Stimulated activated CD4-positive, alpha-beta T cell treated with anti-CD3 and anti-CD28 coated beads, TNF-alpha, amount 100 ng/mL, for 1 hour (primary cell): ENCODE data around the gene NPPB.

ENCODE experiments used
- DNase-seq, 3 donors: peaks; one replicate each; pipeline ENCODE4 v3.0.0-alpha.2; 2020; ENCODE audit warnings: low read depth in 3 of 3, low spot score in 1 of 3

The NPPB gene

DNA sequence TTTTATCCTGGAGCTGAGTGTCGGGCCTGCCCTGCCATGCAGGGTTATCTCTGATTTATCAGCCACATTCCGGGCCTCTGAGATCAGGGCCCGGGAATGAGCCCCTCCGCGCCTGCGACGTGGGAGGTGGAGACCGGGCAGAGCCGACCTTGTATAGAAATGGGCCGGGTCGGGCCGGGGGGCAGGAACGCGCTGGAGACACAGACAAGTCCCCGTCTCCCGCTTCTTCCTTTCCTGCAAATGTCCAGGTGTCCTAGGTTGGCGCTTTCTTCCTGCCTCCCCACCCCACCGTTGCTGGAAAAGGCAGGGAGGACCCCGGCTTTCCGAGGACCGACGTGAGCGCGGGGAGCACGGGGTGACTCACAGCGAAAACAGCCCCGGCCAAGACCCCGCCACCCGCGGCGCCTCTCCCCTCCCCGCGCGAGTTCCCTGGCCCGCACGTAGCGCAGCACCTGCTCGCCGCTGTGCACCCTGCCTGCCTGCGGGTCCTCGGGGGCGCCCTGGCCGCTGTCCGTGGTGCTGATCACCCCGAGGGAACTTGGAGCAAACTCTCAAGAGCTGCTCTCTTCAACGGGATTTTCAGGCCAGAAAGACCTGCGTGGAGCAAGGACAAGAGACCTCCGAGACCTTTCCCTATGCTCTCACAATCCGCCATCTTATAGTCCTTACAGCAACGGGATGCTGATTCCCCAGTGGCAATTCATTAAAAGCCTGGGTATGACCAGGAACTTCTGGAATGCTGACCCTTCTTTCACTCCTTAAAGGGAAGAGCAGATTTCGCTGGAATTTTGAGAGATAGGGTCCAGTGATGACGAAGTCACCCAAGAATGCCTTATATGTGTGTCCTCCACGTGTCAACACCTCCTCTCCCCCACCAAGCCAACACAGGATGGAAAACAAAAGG lies 475 bp upstream of the NPPB start:
- peak; percentile 20 to 53 (median 21) for DNase-seq

GRCh38 chr1:11858158-11858557 lies 587 bp downstream of the NPPB start:
- no peak for DNase-seq

DNA sequence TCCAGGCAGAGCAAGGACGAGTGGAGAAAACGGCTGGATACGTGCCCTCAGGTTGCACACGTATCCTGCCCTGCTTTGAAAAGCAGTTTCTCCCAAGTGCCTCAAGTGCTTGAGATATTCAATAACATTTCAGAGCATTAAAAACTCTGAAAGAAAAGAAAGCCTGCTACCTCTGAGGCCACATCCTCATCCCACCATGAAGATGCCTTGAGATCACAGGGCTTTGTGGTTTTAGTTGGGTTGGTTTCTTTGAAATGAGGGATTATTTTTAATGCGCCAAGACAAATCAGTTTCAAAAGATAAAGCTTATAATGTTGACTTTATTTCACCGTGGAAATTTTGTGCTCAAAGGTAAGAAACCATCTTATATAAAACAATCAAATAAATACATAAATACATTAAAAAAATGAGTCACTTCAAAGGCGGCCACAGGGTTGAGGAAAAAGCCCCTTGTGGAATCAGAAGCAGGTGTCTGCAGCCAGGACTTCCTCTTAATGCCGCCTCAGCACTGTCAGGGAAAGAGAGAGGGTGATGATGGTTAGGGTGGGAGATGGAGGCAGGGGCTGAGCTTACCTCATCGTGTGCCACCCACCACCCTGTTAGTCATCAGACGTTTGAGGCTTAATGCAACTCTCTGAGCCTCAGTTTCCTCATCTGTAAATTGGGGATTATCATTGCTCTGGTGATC lies 1.4 kb downstream of the NPPB start:
- no peak for DNase-seq

GRCh38 chr1:11856698-11857097 lies 2.0 kb downstream of the NPPB start:
- no peak for DNase-seq

GRCh38 chr1:11855430-11855829 lies 3.3 kb downstream of the NPPB start:
- no peak for DNase-seq

- DNase-seq = no peak
These were observed 4.2 kb downstream of the NPPB start for GRCh38 chr1:11854519-11854918.

DNA sequence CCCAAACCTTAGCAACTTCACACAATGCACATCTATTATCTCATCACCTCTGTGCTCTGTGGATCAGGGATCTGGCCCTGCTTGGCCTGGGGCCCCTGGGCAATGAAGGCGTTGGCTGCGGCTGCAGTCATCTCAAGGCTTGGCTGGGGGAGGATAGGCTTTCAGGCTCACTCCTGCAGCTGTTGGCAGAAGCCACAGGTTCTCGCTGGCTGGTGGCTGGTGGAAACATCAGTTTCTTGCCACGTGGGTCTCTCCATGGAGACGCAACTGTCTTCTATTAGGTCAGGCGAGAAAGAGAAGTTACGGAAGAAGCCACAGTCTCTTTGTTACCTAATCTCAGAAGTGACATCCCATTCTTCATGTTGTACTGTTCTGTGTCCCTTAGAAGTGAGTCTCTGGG lies 7.6 kb downstream of the NPPB start:
- DNase-seq = no peak

DNA sequence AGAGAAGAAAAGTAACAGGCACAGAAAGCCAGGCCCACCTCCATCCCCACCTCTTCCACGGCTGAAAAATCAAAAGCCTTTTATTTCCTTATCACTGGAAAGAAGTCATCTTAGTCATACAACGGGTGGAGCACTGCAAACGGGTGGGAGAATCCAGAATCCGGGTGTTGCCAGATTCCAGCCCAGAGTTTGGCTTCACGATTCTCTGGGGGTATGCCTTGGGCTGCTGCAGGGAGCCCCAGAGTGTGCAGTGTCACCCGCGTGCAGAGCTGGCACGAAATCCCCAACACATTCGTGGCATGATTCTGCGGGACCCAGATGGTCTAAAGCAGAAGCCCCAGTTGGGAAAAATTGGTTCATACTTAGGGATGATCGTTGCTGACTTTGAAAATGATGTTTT lies 8.6 kb downstream of the NPPB start:
- no peak for DNase-seq

GRCh38 chr1:11848373-11848700 lies 10.4 kb downstream of the NPPB start:
- DNase-seq = no peak

- no peak for DNase-seq
These were observed 10.9 kb downstream of the NPPB start, which contains the start of gene NPPA for GRCh38 chr1:11847667-11848372. NPPA (minus strand) TSS chr1:11847783; CDS start chr1:11847684, 99 bp downstream.

- no peak for DNase-seq
These were observed 13.0 kb downstream of the NPPB start for GRCh38 chr1:11845641-11846335.

DNA sequence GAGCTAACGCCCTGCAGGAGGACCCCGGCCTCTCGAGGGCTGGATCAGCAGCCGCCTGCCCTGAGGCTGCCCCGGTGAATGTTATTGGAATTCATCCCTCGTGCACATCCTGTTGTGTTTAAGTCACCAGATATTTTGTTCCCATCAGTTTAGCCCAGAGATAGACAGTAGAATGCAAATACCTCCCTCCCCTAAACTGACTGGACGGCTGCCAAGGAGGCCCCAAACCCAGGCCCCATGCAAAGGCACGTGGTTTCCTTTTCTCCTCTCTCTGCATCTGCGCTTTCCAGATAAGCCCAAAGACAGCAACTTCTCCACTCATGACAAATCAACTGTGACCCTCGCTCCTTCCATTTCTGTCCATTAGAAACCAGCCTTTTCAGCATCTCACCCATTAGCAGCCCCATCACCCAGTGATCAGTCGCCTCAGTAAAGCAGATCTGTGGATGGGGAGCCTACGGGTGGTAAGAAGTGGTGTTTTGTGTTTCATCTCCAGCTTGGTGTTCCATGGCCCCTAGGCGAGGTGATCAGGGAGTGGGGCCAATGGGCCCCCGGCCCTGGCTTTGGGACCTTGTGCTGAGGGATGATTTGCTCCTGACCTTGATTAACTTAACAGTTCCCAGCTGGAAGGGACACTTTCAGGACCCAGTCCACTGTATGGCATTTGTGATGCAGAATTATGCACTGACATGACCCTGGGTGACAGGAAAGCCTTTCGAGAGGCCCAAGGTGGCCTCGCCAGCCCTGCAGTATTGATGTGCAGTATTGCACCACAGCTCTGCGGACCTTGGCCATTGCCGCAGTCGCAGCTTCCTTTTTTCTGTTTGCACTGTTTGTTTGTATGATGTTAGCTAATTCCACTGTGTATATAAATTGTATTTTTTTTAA lies 16.3 kb downstream of the NPPB start:
- DNase-seq = no peak

DNA sequence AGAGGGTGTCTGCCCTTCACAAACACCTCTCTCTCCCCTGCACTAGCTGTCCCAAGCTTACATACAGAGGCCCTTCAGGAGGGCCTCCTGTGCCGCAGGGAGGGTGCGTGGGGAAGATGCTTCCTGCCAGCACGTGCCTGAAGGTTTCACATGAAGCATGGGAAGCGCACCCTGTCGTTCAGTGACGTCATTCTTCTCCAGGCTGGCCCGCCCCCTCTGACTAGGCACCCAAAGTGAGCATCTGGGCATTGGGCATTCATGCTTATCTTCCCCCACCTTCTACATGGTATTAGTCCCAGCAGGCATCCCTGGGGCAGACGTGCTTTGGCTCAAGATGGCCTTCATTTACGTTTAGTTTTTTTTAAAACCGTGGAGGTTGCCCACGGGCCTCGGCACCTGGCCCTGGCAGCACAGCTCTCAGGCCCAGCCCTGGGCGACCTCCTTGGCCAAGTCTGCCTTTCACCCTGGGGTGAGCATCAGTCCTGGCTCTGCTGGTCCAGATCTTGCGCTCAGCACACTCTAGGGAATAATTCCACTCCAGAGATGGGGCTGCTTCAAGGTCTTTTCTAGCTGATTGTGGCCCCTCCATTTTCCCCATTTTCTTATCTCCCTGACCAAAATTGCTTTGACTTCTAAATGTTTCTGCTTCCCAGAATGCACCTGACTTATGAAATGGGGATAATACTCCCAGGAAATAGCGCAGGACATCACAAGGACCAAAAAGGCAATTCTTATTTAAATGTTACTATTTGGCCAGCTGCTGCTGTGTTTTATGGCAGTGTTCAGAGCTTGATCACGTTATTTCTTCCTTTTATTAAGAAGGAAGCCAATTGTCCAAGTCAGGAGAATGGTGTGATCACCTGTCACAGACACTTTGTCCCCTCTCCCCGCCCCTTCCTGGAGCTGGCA lies 17.2 kb downstream of the NPPB start:
- DNase-seq = no peak

DNA sequence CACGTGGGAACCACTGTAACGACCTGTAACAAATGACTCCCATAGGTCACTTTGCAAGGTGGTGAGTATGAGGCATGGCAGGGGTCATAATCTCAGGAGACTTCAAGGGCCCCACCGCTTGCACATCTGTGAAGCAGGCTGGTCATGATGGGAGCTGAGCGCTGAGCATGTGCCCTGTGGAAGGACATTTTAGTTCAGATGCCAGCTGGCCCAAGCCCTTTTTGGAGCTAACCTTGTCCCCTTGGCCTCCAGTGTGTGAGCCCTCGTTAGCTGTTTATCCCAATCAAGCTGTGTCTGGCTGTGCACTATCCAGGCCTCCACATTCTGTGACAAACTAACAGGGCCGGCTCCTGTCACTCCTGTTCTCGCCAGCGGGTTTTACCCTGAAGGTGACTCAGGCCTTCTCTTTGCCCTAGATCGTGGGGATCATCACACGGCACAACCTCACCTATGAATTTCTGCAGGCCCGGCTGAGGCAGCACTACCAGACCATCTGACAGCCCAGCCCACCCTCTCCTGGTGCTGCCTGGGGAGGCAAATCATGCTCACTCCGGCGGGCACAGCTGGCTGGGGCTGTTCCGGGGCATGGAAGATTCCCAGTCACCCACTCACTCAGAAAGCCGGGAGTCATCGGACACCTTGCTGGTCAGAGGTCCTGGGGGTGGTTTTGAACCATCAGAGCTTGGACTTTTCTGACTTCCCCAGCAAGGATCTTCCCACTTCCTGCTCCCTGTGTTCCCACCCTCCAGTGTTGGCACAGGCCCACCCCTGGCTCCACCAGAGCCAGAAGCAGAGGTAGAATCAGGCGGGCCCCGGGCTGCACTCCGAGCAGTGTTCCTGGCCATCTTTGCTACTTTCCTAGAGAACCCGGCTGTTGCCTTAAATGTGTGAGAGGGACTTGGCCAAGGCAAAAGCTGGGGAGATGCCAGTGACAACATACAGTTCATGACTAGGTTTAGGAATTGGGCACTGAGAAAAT lies 18.7 kb downstream of the NPPB start:
- DNase-seq = no peak

- DNase-seq = peak; percentile 26 to 73 (median 57)
These were observed 20.1 kb downstream of the NPPB start for GRCh38 chr1:11838349-11839272.

DNA sequence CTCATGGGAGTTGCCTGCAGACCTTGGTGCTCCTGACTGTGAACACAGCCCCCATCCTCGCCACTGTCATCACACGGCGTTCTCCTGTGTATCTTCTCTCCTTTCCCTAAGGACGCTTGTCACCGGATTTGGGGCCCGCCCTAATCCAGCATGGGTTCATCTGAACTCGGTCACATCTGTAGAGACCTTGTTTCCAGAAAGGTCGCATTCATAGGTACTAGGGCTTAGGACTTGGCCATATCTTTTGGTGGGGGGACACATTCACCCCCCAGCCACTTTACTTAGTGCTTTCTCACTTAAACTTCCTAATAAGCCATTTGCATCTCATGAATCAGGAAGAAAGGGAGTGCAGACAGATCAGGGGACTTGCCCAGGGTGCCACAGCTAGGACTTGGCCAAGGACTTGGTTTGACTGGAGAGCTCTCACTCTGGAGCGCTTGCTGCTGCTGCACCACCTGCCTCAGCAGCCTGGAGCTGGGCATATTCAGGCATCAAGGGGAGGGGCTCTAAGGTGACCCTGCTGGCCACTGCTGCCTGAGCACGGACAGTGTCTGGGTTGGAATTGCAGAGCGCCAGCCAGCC lies 20.9 kb downstream of the NPPB start:
- no peak for DNase-seq
